H54 (cell line): ENCODE data around the gene ZNF512.

ENCODE experiments used
- DNase-seq: peaks from one replicate; pipeline ENCODE4 v3.0.0; 2011; ENCODE audit warnings: low spot score, mixed read lengths; ENCODE audit not compliant: insufficient read length
- FAIRE-seq: peaks from 3 replicates; lab custom pipeline; 2011; peaks lifted over from hg19 to GRCh38; lab: Jason Lieb, UNC
- POLR2A ChIP-seq: IDR thresholded peaks from 2 replicates; pipeline ENCODE4 v1.6.1; 2011; ENCODE audit warnings: low read depth, mild to moderate bottlenecking, low read length

ZNF512 gene

DNA sequence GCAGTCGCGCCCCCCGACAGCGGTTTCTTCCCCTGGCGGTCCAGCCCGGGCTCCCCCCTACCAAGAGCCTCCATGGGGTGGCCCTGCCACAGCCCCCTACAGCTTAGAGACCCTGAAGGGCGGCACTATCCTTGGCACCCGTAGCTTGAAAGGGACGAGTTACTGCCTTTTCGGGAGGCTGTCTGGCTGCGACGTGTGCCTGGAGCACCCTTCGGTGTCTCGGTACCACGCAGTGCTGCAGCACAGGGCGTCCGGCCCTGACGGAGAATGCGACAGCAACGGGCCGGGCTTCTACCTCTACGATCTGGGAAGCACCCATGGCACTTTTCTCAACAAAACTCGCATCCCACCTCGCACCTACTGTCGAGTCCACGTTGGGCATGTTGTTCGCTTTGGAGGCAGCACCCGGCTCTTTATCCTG lies 81.3 kb downstream of the ZNF512 start:
- FAIRE-seq (no peak), DNase-seq (no peak)
- no peak for TF ChIP-seq POLR2A

DNA sequence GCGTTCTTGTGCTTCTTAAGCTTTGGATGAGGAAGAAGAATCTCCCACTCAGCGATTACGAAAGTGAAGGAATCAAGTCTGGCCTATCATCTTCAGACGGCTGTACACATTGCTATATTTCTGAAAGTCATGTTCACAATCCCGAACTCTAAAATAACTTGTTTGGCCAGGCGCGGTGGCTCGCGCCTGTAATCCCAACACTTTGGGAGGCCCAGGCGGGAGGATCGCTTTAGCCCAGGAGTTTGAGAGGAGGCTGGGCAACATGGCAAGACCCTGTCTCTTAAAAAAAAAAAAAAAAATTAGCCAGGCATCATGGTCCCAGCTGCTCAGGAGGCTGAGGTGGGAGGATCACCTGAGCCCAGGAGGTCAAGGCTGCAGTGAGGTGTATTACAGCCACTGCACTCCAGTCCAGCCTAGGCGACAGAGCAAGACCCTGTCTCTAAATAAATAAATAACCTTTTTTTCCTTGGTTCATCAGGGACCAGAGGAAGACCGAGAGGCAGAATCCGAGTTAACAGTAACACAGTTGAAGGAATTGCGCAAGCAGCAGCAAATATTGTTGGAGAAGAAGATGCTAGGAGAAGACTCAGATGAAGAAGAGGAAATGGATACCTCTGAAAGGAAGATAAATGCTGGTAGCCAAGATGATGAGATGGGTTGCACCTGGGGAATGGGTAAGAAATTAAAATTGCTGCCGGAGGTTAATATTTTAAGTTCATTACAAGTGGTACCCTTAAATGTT lies 82.0 kb downstream of the ZNF512 start:
- FAIRE-seq, result no peak
- DNase-seq, result no peak
- no peak for TF ChIP-seq POLR2A

DNA sequence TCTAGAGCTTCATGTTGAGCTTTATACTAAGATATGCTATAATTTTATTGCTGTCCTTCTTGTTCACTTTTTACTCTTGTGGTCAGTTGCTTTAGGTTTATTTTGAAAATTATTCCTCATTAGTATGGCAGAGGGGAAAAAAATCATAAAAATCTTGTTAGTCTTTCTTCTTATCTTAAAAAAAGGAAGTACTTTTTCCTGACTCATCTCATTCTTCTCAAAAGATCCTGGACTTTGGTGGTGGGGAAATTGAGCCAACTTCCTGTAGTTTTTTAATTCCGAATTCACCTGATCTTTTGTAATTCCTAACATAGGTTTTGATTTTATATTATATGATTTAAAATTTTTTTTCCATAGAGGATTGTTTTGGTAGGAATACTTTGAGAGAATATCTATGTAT lies 84.6 kb downstream of the ZNF512 start:
- FAIRE-seq, result no peak
- TF ChIP-seq POLR2A, result no peak
- no peak for DNase-seq

DNA sequence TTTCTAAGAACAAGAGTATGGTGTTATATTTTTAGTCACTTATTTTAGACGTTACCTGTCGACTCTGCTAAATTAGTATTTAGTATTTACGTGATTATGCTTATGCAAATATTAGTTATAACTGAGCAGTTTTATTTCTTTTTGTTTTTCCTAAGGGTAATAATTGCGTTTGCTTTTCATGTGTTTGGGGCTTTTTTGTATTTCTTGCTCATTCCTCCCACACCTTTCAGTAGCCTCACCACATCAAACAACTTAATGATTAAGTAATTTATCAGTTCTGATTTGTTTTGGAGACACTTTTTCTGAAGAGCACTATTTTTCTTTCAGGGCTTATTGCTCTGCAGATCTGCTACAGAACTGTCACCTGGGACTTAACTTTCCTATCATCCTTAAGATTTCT lies 88.4 kb downstream of the ZNF512 start:
- FAIRE-seq, result no peak
- no peak for TF ChIP-seq POLR2A
- DNase-seq, result no peak
